ENCODE measurements around the gene CSNK1A1.

The CSNK1A1 gene

DNA sequence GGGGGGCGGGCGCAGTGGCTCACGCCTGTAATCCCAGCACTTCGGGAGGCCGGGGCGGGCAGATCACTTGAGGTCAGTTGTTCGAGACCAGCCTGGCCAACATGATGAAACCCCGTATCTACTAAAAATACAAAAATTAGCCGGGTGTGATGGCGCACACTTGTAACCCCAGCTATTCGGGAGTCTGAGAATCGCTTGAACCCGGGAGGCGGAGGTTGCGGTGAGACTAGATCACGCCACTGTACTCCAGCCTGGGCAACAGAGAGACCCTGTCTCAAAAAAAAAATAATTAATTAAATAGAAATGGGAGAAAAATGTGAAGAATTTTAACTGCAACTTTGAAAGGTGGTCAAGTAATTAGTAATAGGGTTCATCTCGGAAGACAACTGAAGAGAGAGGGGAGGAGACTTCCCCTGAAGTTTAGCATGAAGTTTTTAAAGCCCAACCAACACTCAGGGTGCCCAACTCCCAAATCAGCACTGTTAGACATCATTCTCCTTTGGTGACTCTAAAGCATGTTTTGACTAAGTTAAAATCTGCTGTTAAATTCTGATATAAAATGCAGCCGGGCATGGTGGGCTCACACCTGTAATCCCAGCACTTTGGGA lies 1.4 kb upstream of the CSNK1A1 start:
- no peak for DNase-seq (ENCODE audit: extremely low read depth, low read depth)
- TF ChIP-seq, protein P1, sequence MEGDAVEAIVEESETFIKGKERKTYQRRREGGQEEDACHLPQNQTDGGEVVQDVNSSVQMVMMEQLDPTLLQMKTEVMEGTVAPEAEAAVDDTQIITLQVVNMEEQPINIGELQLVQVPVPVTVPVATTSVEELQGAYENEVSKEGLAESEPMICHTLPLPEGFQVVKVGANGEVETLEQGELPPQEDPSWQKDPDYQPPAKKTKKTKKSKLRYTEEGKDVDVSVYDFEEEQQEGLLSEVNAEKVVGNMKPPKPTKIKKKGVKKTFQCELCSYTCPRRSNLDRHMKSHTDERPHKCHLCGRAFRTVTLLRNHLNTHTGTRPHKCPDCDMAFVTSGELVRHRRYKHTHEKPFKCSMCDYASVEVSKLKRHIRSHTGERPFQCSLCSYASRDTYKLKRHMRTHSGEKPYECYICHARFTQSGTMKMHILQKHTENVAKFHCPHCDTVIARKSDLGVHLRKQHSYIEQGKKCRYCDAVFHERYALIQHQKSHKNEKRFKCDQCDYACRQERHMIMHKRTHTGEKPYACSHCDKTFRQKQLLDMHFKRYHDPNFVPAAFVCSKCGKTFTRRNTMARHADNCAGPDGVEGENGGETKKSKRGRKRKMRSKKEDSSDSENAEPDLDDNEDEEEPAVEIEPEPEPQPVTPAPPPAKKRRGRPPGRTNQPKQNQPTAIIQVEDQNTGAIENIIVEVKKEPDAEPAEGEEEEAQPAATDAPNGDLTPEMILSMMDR (IDR thresholded peaks at IDR 0.05; ENCODE audit: low read depth, low read length) = no peak

DNA sequence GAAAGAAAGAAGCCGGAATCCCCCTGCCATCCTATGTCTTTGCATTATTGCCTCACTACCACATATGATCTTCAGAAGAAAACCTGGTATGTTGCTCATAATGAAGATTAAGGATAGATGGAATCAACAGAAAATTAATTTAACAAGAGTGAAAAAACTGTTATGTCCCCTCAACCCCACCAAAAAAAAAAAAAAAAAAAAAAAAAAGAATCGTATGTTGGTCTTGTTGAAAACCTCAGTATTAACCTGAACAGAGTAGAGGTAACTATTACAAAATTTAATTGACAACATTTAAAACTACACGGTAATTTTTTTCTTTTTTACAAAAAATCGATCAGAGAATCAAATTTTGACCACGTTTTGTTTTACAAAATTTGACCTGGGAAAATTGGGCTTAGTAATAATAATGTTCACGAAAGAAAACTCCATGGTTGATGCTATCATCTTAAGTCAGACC lies 827 bp upstream of the CSNK1A1 start:
- TF ChIP-seq, protein P1 (IDR thresholded peaks at IDR 0.05; ENCODE audit: low read depth, low read length) = no peak

DNA sequence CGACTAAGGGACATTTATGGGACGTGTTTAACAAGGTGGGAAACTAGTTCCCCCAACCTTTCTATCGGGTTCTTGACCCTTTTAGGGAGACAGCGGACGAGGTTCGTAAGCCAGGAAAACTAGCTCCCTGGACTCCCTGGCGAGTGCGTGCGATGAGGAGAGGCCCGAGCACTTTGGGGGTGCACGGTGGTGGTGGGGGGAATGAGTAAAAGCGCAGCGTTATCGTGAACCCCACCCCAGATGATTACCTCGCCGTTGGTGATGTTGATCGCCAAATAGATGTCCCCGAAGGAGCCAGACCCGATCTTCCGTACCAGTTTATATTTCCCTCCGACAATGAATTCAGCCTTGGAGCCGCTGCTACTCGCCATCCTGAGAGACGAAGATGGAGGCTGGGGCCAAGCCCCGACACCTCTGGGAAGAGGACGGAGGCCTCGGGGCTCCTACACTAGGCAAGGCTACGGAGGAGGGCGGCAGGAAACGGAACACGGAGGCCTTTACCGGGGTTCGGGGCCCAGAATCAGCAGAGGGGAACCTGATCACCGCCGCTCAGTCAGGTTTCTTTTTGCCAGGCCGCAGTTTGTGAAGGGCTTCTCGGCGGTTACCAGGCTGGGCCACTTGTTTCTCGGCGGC lies 529 bp downstream of the CSNK1A1 start:
- no peak for DNase-seq (ENCODE audit: extremely low read depth, low read depth)

More for the DNA sequence above, 827 bp upstream of the CSNK1A1 start:
- DNase-seq (ENCODE audit: extremely low read depth, low read depth) = no peak

DNA sequence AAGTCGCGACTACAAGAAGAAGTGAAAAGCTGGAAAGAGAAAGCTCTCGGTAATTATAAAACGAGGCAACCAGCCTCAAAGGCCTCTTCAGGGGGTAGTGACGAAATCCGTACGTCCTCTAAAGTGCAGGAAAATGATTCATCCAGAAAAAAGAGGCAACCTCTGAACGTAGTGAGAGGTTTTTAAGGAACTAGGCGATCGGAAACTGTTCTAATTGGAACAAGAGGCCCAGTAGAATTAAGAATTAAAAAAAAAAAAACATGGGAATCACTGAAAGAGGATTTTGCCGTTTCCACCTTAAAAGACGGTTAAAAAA lies 1.0 kb downstream of the CSNK1A1 start:
- no peak for DNase-seq (ENCODE audit: extremely low read depth, low read depth)
- TF ChIP-seq, protein P1 (IDR thresholded peaks at IDR 0.05; ENCODE audit: low read depth, low read length) = no peak

More for the DNA sequence above, 529 bp downstream of the CSNK1A1 start:
- TF ChIP-seq, protein P1 (IDR thresholded peaks at IDR 0.05; ENCODE audit: low read depth, low read length) = no peak

DNA sequence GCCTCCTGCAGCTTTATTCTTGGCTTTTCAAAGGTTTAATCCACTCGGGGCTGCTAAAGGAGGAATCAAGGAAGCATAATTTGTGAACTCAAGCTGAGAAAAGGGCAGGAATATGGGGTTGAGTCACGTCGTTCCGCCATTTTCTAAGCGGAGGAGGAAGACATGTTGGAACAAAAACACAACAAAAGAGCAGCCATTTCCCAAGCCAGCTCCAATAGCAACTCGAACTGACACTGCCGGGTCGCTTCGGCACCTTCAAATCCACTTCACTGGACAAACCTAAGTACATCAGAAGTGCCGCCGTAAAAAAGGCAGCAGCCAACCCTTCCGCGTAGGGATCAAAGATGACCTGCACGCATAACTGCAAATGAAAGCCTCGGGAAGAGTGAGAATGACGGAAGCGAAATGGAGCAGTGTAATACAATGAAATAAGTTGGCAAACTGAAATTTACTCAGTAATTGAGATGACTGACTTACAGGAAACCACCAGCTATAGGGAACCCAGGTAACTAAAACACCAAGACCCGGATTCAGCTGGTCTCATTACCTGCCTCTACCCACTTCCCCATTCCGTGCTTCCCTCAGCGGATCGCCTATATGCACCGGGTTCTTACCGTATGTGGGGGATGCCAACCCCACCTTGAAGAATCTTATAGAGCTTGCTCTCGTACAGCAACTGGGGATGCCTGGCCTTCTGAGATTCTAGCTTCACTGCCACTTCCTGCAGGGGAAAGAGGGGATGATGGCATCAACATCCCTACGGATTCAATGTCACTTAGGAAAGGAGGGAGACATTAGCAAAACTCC lies 1.6 kb downstream of the CSNK1A1 start:
- TF ChIP-seq, protein P1 (IDR thresholded peaks at IDR 0.05; ENCODE audit: low read depth, low read length) = no peak
- DNase-seq (ENCODE audit: extremely low read depth, low read depth) = no peak

DNA sequence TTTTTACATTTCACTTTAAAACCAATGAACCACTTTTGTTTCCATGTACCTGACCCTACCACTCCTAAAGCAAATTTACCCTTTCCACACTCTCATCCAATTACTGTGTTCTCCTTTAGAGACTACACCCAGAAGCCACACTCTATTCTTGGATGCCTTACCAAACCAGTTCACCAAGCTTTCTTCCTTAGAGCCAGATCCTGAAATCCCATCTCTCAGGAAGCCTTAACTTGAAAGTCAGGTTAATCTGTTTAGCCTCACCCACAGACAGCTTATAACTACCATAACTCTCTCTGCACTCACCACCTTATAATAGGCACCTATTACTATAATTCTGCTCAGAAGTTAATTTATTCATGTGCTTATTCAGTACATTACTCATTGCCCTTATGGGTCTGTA lies 4.3 kb downstream of the CSNK1A1 start:
- DNase-seq (ENCODE audit: extremely low read depth, low read depth) = no peak
- TF ChIP-seq, protein P1 (IDR thresholded peaks at IDR 0.05; ENCODE audit: low read depth, low read length) = no peak

DNA sequence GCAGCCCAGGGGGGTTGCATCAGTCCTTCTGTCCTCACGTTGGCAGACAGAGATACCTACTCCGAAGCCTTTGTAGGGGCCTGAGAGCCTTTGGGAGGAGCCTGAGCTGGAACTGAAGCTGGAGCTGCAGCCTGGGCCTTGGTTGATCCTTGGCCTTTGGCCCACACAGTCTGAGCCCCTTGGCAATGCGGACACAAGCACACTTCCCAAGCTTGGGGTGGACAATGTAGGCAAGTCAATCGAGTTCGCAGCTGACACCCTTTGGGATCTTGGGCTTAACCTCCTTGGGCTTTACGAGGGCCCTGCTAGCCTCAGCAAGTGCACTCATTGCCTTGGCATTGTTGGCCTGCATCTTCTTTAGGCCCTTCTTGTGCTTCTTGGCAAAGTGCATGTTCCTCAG lies 5.9 kb downstream of the CSNK1A1 start:
- TF ChIP-seq, protein P1 (IDR thresholded peaks at IDR 0.05; ENCODE audit: low read depth, low read length) = no peak
- no peak for DNase-seq (ENCODE audit: extremely low read depth, low read depth)
